Erythroblast (primary cell): ENCODE data around the gene AFAP1.

Experiments used
- DNase-seq, 2 experiments: peaks; one replicate each; lab custom pipeline; 2025; lab: John Stamatoyannopoulos, UW
- GATA1 ChIP-seq: IDR thresholded peaks from 2 replicates; pipeline ENCODE4 v1.6.1; 2011; ENCODE audit warnings: low read depth, mild to moderate bottlenecking, control low read depth, low read length, moderate library complexity
- POLR2A ChIP-seq: IDR thresholded peaks from 2 replicates; pipeline ENCODE4 v1.6.1; 2011; ENCODE audit warnings: mild to moderate bottlenecking, low read length

AFAP1 gene

DNA sequence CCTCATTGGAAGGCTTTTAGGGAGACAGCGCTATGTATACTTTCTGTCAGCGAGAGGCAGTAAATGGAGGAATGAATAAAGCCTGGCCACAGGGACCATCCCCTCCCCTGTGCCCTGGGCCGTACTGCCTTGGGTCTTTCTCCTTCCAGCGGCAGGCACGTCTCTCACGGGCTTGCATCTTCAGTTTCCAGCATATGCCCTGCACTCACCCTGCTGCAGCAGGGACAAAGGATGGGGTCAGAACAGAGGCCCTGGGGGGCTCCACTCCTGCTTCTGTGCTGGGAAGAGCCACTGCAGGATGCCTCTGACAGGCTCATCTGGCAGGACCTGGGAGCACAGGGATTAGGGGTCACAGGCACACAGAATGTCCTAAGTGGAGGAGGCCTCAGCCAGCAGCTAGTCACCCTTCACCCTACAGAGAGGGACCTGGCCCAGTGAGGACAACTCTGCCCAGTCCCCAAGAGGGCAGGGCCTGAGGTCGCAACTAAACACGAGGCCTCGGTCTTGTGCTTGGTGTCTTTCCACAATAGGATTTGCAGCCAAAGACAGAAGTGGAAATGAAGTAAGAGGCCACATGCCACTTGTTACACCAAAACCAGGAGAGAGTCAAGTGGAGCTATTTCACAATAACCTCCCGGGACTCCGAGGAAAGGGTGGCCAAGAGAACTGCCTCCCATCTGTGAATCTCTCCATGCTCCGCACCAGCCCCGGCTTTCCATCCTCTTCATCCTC lies 150.8 kb downstream of the AFAP1 start:
- TF ChIP-seq GATA1 (no peak), POLR2A (no peak)
- DNase-seq: no peak

DNA sequence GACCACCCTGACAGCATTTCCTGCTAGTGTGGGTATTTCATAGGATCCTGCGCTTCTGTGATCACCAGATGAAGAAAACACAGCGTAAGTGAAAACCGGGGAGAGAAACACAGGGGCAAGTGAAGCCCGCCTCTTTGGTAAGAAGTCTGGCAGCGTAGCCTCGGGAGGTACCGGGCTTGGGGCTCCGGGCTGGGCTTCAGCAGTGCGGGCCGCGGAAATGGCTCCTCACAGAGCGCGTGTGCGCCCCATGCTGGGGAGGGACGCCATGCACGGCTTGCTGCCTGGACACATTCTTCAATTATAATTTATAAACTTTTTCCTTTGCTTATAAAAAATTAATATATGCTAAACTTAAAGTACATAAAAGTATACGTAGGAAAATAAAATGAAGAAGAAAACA lies 151.5 kb downstream of the AFAP1 start:
- TF ChIP-seq POLR2A: no peak
- no peak for TF ChIP-seq GATA1
- no peak for DNase-seq

DNA sequence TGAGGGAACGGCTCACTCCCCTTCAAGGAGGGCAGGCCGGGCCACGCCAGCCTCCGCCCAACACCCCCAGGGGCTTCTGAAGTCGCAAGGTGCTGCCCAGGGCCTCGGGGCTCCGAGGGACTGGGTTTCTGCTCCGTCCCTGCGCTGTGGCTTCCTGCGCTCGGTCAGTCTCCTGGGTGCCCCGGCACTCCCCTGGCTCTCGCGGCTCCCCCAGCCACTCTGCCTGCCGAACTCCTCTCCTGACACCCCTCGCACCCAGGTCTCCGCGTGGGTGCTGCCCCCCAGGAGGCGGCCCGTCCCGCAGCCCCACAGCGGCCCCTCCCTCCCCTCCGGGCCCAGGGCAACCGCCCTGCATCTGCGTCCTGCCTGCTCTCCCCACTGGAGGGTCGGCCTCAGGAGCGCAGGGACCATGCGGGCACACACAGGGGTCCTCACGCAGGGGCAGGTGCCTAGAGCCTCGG lies 151.9 kb downstream of the AFAP1 start:
- TF ChIP-seq GATA1 (no peak), POLR2A (no peak)
- no peak for DNase-seq

DNA sequence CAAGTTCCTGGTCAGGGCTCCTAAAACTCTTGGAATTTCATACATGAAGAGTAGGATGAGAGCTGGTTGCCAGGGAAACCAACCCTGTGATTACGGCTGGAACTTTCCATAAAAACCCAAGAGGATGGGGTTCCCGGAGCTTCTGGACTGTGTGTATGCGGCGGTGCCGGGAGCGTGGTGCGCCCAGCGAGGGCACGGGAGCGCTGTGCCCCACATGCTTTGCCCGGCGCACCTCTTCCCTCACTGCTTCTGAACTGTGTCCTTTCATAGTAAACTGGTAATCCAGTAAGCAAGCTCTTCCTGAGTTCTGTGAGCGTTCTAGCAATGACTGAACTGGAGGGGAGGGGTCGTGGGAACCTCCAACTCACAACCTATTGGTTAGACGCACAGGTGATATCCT lies 152.6 kb downstream of the AFAP1 start:
- no peak for TF ChIP-seq POLR2A
- TF ChIP-seq GATA1: no peak

DNA sequence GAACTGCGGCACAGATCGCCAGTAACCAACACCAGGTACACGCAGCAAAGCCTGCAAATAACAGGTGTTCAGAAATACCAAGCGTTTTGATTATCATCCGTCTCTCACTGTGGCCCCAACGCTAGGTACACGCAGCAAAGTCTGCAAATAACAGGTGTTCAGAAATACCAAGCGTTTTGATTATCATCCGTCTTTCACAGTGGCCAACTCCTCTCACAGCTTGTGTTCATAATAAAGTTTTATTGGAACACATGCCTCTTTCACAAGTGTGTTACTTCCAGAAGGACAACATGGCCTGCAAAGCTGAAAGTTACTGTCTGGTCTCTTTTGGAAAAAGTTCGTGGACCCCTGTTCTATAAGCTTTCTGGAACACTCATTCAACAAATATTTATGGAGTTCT lies 153.1 kb downstream of the AFAP1 start:
- no peak for DNase-seq
- TF ChIP-seq POLR2A (no peak), GATA1 (no peak)

More for the DNA sequence above, 152.6 kb downstream of the AFAP1 start:
- no peak for DNase-seq

DNA sequence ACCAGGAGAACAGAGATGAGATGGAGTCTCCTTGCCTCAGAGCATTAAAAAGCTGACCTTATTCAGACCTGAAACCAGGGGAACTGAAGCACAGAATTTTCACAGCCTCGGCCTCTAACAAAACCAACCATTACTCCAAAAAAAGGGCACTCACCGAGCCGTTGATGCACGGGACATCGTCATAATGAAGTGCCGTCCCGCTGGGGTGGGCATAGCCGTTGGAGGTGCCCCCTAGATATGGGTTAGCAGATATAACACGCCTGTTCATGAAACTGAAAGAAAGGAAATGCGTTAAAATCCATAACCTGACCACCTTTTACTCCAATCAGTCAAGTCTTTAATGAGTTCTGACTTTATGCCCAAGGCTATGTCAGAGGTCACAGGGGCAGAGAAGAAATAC lies 153.6 kb downstream of the AFAP1 start:
- no peak for DNase-seq
- TF ChIP-seq GATA1 (no peak), POLR2A (no peak)

DNA sequence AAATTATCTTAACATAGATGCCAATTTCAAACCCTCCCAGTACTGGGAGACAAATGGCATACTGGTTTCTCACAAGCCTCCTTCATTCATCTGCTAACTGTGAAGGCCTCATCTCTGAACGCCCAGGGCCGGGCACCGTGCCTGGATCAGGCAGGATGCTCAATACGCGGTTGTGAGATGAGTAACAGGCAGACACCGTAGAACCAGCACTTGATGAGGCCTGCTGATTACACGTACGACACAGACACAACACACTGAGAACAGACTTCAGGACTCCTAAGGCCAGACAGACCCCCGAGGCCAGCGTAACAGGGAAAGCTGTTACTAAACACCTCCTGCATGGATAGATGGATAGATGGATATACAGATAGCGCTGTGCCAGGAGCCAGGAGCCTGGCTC lies 154.6 kb downstream of the AFAP1 start:
- DNase-seq: no peak
- TF ChIP-seq POLR2A (no peak), GATA1 (no peak)

DNA sequence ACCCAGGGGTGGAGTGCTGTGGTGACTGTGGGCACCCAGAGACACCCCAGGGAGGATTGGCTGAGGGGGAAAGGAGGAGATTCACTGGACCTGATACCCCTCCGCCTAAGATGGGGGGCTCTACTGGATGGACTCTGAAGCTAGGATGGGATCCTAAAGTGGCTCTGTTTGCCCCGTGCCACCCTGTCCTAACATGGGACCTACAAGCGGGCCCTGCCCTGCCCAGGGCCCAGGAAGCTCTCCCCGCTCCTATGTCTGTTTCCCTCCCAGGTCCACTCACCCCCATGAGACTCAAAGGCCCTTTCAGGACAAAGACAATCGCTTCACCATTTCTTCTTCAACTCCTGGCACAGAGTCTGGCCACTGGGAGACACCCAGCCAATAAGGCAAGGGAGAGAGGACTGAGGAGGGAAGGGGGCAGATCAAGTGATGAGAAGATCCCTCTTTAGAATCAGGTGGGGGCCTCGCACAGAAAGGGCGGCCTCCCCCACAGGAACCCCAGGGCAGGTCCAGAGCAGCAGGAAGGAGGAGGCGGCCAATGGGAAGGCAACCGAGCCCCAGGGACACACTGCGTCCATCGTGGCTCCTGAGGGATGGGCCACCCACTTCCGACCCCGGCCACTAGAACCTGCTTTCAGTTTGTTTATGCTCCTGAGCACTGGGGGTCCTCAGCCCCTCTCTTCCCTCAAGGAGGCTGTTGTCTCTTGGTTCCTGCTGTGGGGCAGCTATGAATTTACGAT lies 155.4 kb downstream of the AFAP1 start:
- no peak for TF ChIP-seq POLR2A
- TF ChIP-seq GATA1: no peak

DNA sequence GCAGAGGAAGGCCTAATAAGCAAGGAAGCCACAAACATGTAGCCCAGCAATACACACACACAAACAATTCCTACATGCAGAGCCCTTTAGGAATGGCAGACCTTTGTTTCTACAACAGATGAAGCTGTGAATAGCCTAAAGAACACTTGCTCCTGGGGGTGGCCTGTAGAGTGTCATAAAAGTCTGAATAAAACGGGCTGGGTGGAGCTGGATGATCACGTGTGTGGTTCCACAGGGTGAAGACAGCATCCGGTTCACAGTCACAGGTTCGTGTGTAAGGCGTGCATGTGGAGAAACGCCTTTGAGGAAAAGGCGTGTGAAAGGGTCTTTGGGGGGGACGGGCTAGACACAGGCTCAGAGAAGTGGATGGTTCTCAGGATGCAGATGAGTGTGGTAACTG lies 156.1 kb downstream of the AFAP1 start:
- TF ChIP-seq GATA1 (no peak), POLR2A (no peak)

More for the DNA sequence above, 155.4 kb downstream of the AFAP1 start:
- DNase-seq: no peak

DNA sequence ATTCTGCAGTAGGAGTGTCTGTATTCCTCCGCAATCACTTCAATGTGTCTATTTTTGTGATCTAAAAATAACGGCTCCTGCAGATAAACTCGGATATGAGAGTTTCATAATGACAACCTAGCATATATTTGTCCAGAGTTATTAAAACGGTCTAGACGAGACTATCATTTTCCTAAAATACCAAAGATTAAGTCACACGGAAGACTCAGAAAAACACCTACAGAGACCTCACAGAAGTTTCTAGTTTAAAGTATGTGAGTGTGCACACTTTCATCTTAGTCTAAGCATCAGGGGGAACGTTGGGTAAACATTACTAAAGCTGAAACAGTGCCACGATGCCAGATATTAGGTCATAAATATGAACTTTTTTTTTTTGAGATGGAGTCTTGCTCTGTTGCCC lies 156.9 kb downstream of the AFAP1 start:
- DNase-seq: no peak

More for the DNA sequence above, 156.1 kb downstream of the AFAP1 start:
- no peak for DNase-seq

DNA sequence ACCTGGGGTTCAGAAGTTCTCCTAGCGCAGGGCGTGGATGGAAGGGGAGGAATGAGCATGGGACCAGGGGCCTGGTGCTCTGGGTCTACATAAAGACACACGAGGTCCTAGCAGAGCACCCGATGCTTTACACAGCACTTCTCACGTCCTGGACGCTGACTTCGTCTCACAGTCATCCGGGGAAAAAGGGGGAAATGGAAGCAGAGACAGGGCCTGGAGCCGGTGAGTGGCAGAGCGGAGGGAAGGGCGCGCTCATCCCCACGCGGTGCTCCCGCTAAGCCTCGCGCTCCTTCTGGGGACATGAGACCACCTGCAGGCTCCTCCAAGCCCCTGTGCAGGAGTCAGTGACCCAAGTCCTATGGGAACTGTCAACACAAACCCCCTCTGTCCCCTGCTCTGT lies 157.7 kb downstream of the AFAP1 start:
- TF ChIP-seq POLR2A (no peak), GATA1 (no peak)
- DNase-seq: no peak

More for the DNA sequence above, 156.9 kb downstream of the AFAP1 start:
- TF ChIP-seq POLR2A: no peak

DNA sequence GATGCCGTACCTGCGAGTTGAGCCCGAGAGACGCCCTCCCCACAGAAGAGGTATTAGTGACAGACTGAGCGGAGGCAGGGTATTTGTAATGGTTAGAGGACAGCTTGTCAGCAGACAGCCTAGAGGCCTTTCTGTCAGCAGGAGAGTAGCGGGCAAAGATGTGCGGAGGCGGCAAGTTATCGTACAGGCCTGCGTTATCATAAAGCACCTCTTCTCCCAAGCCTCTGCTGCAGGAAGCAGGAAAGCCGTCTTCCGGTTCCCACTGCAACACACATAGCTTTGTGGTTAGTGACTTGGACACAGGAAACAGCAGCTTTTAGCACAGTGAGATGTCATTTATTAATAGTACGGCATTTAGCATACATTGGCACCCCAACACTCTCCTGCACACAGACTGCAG lies 158.3 kb downstream of the AFAP1 start:
- DNase-seq: no peak
- TF ChIP-seq POLR2A (no peak), GATA1 (no peak)

DNA sequence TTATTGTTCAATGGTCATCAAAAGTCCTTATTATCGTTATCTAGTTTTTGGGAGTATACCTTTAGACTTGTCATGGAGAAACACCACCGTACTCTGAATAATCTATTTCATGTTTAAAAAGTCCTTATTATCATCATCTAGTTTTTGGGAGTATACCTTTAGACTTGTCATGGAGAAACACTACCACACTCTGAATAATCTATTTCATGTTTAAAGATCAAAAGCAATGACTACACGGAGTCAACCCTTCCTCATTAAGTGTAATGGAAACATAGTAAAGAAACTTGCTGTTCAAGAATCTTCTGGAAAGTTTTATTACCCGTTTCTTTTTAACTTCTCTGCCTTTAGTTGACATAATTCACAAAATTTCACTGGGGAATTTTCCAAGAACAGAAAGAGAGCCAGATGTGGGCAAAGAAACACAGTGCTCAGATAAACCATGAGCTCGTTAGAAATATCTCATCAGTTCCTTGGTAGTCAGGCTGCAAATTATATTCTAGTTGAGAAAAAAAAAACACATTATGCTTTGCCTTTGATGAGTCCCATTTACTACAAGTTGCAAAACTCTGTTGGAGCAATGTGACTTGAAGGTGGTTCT lies 158.8 kb downstream of the AFAP1 start:
- no peak for DNase-seq
- TF ChIP-seq GATA1 (no peak), POLR2A (no peak)

DNA sequence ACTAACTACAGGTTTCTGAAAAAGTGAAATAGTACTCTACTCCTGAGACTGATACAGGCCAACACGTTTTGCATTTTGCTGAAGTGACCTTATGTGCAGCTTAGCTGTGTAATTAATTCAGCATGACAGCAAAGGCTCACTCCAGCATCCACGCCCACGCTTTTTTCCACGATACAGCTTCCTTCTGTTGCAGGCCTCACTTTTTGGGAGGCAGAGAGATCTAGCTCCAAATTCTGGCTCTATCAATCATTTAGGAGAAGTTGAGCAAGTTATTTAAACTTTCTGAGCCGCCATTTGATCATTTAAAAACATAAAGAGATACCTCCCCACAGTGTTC lies 160.3 kb downstream of the AFAP1 start:
- no peak for TF ChIP-seq GATA1
- TF ChIP-seq POLR2A: no peak

More for the DNA sequence above, 160.3 kb downstream of the AFAP1 start:
- DNase-seq: no peak
